Measurements from ENCODE around the gene ERVH48-1. TPM values are rescaled to one million over a fixed set of nuclear protein-coding genes. Genes with fewer than 3 reads are reported as not detected.
A peak's percentile ranks its signal among the peaks of the same experiment; 100 is the strongest.
"Not testable (repeated sequence)": the region's sequence is repeated elsewhere in the genome, so short reads cannot be mapped to it uniquely, and the experiment has no call there.

Gene ERVH48-1
- total RNA-seq, 1 donor from 2014 or later: not detected

DNA sequence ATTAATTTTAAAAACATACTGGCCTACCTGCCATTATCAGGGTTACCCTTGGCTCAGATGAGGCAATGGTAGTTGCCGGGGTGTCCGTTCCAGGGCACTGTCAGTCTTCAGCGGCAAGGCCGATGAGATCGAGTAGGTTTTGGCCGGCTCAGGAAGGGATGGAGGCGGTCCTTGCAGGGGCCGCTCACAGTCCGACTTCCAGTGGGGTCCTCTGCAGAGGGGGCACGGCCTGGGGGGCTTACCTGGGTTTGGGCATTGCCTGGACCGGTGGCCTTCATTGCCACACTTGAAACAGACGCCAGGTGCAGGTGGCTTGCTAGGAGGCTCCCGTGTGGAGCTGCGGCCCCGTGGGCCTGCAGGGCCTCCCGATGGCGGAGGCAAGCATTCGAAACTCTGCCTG is 2.5 kb downstream of the ERVH48-1 start:
- ATAC-seq (no peak), DNase-seq (ENCODE audit: low spot score) (no peak)
- intact Hi-C loops (cut with DNase I): loop anchor here (5.0 kb wide), 1 partner anchor 49 kb away; the partner anchor contains the start of gene PKNOX1

DNA sequence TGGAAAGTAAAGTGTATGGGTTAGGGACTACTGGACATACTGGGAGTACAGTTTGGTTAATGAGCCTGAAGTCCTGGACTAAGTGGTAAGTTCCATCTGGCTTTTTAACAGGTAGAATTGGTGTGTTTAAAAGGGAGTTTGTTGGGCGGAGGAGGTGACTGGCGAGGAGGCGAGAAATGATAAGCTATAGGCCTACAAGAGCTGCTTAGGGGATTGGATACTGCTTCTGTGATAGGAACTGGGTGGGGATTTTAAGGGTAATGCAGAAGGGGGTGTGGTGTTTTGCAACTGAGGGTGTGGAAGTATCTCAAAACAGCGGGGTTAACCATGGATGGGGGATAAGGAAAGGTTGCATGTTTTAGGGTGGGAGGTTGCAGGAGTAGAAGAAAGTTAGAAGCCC is 3.5 kb downstream of the ERVH48-1 start:
- ATAC-seq (no peak), DNase-seq (ENCODE audit: low spot score) (no peak)
- intact Hi-C loops (cut with DNase I): loop anchor here (5.0 kb wide), 1 partner anchor 50 kb away; the partner anchor contains the start of gene PKNOX1

DNA sequence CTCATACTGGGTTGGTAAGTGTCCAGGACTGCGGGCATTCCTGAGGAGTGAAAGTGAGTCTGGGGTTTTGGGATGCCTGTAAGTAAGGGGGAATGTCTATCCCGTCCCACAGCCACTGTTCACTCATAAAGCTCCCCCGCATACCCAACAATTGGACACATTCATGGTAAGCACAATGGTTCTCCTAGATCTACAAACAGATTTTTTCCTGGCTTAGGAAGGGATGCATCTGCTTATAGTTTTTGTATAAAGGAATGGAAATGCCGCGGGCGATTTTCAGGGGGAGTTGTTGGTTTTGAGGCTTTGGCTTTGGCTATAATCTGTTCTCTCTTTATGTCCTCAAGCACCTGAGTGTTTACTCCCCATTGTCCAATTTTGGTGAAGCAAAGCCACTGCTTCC is 7.1 kb downstream of the ERVH48-1 start:
- intact Hi-C loops (cut with DNase I): no loop called here
- ATAC-seq (no peak), DNase-seq (ENCODE audit: low spot score) (no peak)

DNA sequence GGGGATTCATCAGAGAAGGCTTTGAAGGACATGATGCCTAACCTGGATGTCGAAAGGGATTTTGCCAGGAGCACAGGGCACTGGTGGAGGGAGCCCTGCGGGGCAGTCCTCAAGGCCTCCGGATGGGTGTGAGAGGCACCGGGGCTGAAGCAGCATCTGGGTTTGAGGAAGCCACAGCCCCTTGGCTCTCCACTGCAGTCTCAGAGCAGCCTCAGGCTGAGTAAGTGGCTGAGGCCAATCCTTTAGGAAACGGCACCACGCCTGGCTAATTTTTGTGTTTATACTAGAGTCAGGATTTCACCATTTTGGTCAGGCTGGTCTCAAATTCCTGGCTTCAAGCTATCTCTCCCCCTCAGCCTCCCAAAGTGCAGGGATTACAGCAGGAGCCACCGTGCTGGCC is 12.0 kb downstream of the ERVH48-1 start:
- intact Hi-C loops (cut with DNase I): no loop called here
- DNase-seq (ENCODE audit: low spot score): no peak
- no peak for ATAC-seq

DNA sequence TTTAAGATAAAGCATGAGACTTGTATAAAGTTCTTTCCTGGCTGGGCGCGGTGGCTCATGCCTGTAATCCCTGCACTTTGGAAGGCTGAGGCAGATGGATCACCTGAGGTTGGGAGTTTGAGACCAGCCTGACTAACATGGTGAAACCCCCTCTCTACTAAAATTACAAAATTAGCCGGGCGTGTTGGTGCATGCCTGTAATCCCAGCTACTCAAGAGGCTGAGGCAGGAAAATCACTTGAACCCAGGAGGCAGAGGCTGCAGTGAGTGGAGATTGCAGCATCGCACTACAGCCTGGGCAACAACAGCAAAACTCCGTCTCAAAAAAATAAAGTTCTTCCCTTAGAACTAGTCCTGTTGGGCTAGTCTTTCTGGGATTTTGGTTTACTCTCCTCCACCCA is 13.5 kb downstream of the ERVH48-1 start:
- ATAC-seq; intact Hi-C loops (cut with DNase I): not testable (repeated sequence)

DNA sequence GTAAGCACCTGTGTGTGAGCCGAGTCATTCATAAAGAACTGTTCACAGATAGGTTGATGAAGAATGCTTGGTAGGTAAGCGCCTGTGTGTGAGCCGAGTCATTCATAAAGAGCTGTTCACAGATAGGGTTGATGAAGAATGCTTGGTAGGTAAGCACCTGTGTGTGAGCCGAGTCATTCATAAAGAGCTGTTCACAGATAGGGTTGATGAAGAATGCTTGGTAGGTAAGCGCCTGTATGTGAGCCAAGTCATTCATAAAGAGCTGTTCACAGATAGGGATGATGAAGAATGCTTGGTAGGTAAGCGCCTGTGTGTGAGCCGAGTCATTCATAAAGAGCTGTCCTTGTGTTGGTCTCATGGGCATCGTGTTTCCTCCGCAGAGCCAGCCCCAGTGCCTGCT is 16.9 kb downstream of the ERVH48-1 start:
- ATAC-seq; DNase-seq (ENCODE audit: low spot score); intact Hi-C loops (cut with DNase I): not testable (repeated sequence)

More for the DNA sequence above, 13.5 kb downstream of the ERVH48-1 start:
- DNase-seq (ENCODE audit: low spot score): not testable (repeated sequence)

DNA sequence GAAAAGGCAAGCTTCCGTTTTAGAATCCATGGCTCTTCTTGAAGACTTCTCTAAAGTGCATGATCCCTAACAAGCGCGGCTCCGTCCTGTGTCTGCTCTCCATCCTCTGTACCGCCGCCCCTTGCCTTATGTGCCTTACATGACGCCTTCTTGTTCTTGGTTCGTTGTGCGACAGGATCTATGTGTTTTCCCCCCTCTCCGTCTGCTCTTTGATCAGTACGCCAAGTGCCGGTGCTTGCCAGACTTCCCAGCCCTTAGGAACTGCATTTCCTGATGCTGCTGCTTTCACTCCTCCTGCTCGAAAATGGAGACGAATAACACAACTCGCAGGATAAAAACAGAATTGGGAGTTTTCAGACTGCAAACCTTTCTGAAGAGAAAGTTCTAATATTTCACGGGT is 19.2 kb downstream of the ERVH48-1 start:
- no peak for ATAC-seq
- DNase-seq (ENCODE audit: low spot score): no peak
- intact Hi-C loops (cut with DNase I): no loop called here

DNA sequence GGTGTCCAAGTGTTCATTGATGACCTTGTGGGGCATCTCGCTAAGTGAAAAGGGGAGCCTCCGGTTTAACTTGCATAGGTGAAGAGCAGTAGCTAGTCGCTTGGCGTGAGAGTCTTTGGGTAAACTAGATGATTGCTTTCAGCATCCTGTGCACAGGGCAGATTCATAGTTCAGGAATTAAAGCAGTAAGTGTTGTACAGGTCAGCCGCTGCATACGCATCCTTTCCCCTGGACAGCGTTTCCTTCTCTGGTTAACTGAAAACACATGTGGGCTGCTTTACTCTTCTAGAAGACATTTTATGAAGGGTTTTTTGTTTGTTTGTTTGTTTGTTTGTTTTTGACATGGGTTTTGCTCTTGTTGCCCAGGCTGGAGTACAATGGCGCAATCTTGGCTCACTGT is 20.2 kb downstream of the ERVH48-1 start:
- intact Hi-C loops (cut with DNase I): no loop called here
- ATAC-seq (no peak), DNase-seq (ENCODE audit: low spot score) (no peak)

DNA sequence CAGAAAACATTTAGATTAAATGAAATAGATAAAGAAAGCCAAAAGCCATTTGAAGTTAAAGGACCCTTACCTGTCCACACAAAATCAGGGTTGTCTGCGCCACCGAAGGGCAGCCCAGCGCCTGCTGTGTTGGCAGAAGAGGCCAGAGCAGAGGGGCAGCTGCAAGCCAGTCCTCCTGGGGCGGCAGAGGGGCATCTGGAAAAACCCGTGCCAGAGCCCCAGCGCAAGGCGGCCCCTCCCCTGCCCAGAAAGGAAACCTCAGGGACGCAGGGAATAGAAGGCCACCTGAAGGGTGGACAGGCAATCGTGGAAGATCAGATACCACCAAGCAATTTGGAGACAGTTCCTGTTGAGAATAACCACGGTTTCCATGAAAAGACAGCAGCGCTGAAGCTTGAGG is 21.6 kb downstream of the ERVH48-1 start:
- intact Hi-C loops (cut with DNase I): no loop called here
- DNase-seq (ENCODE audit: low spot score) (no peak), ATAC-seq (no peak)

DNA sequence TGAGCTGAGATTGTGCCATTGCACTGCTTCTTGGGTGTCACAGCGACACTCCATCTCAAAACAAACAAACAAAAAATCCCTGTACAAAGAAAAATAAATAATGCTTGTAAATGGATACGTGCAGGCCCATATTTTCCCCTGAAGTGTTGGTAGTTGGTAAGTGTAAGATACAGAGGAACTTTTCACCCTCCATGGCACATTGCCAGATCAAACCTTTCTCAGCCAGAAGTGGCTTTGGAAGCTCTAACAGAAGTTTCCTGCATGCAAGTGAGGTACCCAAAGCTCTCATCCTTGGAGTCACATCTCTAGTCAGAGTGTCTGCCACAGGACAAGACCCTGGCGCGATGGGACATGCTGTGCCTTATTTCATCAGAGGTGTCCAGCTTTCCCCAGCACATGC is 25.0 kb downstream of the ERVH48-1 start:
- ATAC-seq (no peak), DNase-seq (ENCODE audit: low spot score) (no peak)
- intact Hi-C loops (cut with DNase I): no loop called here

DNA sequence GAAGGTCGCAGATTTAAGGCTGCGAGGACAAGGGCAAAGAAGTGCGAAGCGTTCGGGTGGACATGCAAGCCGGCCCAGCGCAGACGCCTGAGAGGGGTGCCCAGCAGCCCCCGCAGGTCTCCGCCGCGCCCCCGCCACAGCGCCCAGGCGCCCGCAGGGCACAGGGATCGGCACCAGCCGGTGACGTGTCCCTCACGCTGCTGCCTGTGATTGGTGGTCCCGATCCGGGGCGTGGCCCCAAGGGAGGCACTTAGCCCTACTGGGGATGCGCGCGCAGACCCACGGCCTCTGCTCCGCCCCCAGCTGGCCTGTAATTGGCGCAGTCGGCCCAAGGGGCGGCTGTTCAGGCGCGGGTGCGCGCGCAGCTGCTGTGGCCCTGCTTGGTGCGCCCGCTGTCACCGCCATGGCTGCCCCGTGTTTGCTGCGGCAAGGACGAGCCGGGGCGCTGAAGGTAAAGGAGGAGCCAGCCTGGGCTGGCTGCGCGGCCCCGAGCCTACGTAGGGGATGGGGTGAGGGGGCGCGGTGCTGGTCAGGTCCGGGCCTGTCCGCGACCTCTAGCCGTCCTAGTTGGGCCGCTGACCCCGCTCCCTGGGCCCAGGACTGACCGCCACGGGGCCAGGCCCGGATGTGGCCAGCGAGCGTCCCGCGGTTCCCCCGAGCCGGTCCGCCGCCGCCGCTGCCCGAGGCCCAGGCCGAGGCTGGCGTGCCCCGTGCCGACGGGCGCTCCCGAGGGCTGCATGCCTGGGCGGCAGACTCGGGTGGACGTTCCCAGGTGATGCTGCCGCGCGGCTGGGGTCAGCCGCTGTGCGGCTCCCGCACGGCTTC is 32.3 kb downstream of the ERVH48-1 start, which contains the start of gene NDUFV3:
Gene NDUFV3 (plus strand): TSS at position 379 of the 825 bp plus-strand sequence. CDS start 25 bp downstream, at position 404.
- DNase-seq (ENCODE audit: low spot score) (peak; percentile 100), ATAC-seq (peak; percentile 99)
- intact Hi-C loops (cut with DNase I): no loop called here

DNA sequence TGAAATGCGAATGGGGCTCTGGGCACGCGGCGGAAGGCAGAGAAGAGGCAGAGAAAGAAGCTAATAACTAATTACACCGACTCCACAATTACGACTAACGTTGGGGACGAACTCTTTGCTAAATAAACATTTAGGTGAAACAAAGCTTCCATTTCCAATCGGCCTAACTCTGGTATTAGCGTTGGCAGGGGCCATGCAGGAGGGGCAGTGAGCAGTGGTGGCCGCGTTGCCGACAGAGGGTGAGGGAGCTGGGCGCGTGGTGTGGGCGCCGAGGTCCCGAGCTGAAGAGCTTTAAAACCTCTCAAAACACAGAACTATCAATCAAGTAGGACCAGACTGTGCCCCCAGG is 32.9 kb downstream of the ERVH48-1 start:
- intact Hi-C loops (cut with DNase I): no loop called here
- ATAC-seq: peak; percentile 42
- no peak for DNase-seq (ENCODE audit: low spot score)

DNA sequence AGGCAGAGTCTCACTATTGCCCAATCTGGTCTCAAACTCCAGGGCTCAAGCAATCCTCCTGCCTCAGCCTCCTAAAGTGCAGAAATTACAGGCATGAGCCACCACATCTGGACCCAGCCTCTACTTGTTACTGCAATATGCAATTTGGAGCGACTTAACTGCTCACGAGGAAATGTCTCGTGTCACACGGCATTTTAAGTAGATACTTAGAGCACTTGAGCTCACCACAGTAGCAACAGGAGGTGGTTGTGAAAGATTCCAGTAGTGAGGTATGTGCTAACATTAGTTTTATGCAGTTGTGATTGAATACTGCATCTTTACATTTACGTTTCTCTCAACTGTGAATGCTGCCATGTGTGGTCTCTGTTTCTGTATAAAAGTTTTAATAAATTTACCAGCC is 38.1 kb downstream of the ERVH48-1 start:
- no peak for ATAC-seq

DNA sequence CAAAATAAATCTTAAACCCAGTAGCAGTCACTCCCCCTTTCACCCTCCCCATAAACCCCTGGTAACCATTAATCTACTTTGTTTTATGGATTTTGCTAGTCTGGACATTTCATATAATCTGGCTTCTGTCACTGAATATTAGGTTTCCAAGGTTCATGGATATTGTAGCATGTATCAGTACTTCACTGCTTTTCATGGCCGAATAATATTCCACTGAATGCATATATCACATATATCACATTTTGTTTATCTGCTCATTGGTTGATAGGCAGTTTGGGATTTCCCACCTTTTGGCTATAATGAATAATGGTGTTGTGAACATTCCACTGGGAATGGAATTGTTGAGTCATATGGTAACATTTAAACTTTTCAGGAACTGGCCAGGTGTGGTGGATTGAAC is 41.5 kb downstream of the ERVH48-1 start:
- intact Hi-C loops (cut with DNase I): no loop called here
- DNase-seq (ENCODE audit: low spot score) (no peak), ATAC-seq (no peak)

More for the DNA sequence above, 38.1 kb downstream of the ERVH48-1 start:
- intact Hi-C loops (cut with DNase I): no loop called here
- no peak for DNase-seq (ENCODE audit: low spot score)

DNA sequence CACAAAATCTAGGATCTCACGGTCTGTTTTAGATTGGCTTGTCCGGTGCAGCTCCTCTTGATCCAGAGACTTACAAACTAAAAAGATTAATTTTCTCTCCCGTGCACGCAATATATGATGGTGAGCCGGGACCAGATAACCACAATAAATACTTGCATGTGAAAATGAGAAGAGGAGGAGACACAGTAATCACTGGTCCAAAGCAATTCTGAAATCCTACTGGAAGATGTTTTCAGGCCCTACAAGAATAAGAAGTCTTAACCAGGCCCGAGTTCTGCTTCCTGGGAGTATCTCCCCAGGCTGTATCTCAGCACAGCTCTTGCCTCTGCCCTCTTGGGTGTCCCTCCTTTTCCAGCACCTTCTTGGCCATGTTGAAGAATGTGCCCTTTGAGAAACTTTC is 45.1 kb downstream of the ERVH48-1 start:
- DNase-seq (ENCODE audit: low spot score) (no peak), ATAC-seq (no peak)
- intact Hi-C loops (cut with DNase I): no loop called here

DNA sequence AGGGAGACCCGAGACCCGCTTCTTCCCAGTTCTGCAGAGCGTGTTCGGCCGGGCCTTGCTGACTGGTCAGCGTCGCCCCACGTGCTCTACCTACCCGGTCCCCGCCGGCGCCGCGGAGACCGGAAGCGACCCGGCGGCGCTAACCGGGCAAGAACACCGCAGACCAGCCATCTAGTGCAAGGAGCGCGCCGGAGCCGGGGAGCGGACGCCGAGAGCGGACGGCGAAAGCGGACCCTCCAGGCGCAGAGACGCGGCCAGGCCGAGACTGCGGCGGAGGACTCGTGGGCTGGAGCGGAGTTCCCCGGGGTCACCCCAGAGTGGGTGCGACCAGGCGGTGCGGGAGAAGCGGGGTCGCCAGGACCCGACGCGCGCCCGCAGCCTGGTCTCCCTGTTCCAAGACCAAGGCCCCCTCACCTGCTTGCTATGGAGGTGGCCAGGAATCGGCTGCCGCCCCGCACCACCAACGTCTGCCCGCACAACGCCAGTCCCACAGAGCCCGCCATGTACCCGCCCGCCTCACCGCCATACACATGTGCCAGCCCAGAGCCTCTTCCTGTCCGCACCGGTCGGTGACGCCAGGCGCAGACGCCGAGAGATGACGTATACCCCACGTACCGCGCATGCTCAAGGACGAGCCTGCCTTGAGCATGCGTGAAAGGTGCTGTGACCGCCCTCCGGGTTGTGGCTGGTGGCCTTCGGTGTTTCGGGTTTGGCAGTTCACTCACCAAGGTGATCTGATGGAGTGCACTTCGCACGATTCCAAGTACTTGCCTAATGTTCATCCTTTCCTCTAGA is 46.2 kb downstream of the ERVH48-1 start, which contains the start of gene WDR4:
Gene WDR4 (minus strand): TSS at position 547 of the 795 bp plus-strand sequence. CDS start 44 bp downstream, at position 503.
- peak; percentile 100 for ATAC-seq
- DNase-seq (ENCODE audit: low spot score): peak; percentile 99
- intact Hi-C loops (cut with DNase I): no loop called here

DNA sequence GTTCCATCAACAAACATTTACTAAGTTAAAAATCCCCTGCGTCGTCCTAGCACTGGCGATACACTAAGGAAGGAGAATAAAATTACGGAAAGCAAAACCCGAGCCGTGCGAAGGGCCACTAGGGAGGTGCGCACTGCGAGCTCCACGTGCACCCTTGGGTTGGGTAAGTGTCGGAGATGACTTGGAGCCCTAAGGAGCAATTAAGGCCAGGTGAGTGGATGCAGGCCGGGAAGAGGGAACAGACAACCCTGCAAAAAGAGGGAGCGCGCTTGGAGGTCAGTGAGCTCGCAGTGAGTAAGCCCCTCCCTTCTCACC is 46.8 kb downstream of the ERVH48-1 start:
- intact Hi-C loops (cut with DNase I): no loop called here
- DNase-seq (ENCODE audit: low spot score) (no peak), ATAC-seq (peak; percentile 4)

DNA sequence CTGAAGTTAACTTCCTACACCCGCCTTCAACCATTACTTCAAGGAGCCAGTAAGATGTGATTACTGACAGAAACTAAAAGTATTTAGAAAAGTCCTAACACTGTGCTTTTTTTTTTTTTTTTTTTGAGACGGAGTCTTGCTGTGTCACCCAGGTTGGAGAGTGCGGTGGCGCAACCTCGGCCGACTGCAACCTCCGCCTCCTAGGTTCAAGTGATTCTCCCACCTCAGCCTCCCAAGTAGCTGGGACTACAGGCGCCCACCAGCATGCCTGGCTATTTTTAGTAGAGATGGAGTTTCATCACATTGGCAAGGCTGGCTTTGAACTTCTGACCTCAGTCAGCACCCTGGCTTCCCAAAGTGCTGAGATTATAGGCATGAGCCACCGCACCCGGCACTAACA is 49.6 kb downstream of the ERVH48-1 start:
- DNase-seq (ENCODE audit: low spot score); ATAC-seq; intact Hi-C loops (cut with DNase I): not testable (repeated sequence)

DNA sequence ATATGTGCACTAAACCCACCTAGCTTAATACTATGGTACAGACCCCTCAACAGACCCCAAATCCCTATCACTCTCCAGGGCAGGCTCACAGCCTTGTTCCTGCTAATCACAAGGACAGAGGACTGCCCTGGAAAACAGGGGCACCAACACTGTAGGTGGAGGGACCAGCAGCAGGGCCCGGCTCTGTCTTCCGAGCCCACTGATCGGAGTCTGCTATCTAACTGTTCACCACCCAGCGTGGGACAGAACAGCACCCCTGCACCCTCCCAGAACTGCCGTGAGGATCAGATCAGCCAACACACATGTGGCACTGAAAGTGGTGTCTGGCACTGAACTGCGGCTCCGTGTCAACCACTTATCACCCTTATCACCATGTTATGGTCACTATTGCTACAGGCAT is 52.3 kb downstream of the ERVH48-1 start:
- ATAC-seq: no peak
- no peak for DNase-seq (ENCODE audit: low spot score)
- intact Hi-C loops (cut with DNase I): no loop called here

DNA sequence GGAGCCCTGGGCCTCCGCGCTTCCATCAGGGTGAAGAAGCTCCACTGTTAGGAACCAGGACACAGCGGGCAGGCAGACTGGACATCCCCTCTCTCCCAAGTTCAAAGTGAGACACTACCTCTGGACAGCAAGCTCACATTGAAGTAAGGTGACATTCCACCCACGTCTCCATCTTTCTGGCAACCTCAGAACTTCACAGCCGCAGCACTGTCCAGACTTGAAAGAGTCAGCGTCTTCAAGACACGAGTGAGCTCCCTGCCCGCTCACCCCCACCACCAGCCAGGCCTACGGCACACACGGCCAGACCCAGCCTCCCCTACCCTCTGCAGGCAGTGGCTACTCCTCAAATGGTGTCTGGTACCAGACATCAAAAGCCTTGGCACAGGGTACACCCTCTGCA is 57.2 kb downstream of the ERVH48-1 start:
- no peak for ATAC-seq
- intact Hi-C loops (cut with DNase I): no loop called here
- DNase-seq (ENCODE audit: low spot score): no peak

All from sciatic nerve (tissue), 2 donors.